ENCODE data around the gene FAU.

FAU gene

GRCh38 chr11:65134952-65135632 is 13.2 kb upstream of the FAU start:
- Histone ChIP-seq H3K4me1 (ENCODE audit: control insufficient read depth, insufficient read depth, low read length) (peaks cover 16% of the 10 kb centered on the region), H3K9ac (ENCODE audit: low read length) (peak overlapping the region; percentile 100), H3K4me3 (ENCODE audit: low read length) (peak overlapping the region; percentile 97), H3K9me3 (ENCODE audit: control insufficient read depth, low read length) (no peaks in the 10 kb centered on the region), H3K36me3 (ENCODE audit: control insufficient read depth, insufficient read depth, low read length, severe bottlenecking) (peaks cover 29% of the 10 kb centered on the region), H3K27me3 (replicated peaks; ENCODE audit: control insufficient read depth, insufficient read depth, low read length) (no peaks in the 10 kb centered on the region)
- DNase-seq (ENCODE audit: low read depth): peak; percentile 94

DNA sequence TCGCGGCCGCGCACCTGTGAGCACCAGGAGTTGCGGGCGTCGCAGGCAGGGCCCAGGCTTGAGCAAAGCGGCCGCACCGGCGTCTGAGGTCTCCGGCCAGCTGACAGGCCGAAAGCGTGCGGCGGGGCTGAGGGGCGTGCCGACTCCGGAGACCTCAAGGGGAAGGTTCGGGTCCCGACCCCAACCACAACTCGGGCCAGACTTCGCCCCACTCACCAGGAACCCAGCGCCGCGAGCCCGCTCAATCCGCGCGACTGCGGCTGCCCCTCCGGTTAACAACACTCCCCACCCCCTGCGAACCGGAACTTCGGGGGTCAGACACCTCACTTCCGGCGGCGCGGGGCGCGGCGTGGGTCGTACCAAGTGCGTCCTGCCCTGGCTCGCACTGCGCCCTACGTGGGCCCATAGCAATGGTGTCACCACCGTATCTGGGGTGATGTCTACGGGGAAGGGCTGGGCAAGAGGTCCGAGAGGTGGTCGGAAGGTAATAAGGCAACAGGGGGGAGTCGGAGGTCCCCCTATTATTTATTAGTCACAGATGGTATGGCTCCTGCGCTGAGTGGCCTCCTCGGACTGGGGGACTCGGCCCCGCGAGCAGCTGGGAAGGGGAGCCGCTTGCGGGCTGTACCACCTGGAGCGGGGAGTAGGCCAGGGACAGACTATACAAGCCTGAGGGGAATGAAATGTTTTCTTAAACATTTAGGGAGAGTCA is 12.5 kb upstream of the FAU start, which contains the start of gene SYVN1:
Gene SYVN1, minus strand, starts transcription at position 280 of the 712 bp plus-strand sequence. CDS start 918 bp downstream, outside the sequence.
- Histone ChIP-seq H3K4me3 (ENCODE audit: low read length) (peak within 1 kb of the TSS; percentile 97), H3K9me3 (ENCODE audit: control insufficient read depth, low read length) (no peaks in the 10 kb centered on the region), H3K36me3 (ENCODE audit: control insufficient read depth, insufficient read depth, low read length, severe bottlenecking) (peaks cover 36% of the 10 kb centered on the region), H3K9ac (ENCODE audit: low read length) (peak within 1 kb of the TSS; percentile 100), H3K27me3 (replicated peaks; ENCODE audit: control insufficient read depth, insufficient read depth, low read length) (no peaks in the 10 kb centered on the region), H3K4me1 (ENCODE audit: control insufficient read depth, insufficient read depth, low read length) (peaks cover 16% of the 10 kb centered on the region)
- peak; percentile 96 for DNase-seq (ENCODE audit: low read depth)

- peaks cover 16% of the 10 kb centered on the region for H3K4me1 ChIP-seq (ENCODE audit: control insufficient read depth, insufficient read depth, low read length)
- peak overlapping the region; percentile 97 for H3K4me3 ChIP-seq (ENCODE audit: low read length)
- no peaks in the 10 kb centered on the region for H3K9me3 ChIP-seq (ENCODE audit: control insufficient read depth, low read length)
- H3K27me3 ChIP-seq (replicated peaks; ENCODE audit: control insufficient read depth, insufficient read depth, low read length): no peaks in the 10 kb centered on the region
- peak; percentile 52 for DNase-seq (ENCODE audit: low read depth)
- H3K36me3 ChIP-seq (ENCODE audit: control insufficient read depth, insufficient read depth, low read length, severe bottlenecking): peaks cover 42% of the 10 kb centered on the region
- peak overlapping the region; percentile 100 for H3K9ac ChIP-seq (ENCODE audit: low read length)
Observed at GRCh38 chr11:65133724-65134123, 11.8 kb upstream of the FAU start.

DNA sequence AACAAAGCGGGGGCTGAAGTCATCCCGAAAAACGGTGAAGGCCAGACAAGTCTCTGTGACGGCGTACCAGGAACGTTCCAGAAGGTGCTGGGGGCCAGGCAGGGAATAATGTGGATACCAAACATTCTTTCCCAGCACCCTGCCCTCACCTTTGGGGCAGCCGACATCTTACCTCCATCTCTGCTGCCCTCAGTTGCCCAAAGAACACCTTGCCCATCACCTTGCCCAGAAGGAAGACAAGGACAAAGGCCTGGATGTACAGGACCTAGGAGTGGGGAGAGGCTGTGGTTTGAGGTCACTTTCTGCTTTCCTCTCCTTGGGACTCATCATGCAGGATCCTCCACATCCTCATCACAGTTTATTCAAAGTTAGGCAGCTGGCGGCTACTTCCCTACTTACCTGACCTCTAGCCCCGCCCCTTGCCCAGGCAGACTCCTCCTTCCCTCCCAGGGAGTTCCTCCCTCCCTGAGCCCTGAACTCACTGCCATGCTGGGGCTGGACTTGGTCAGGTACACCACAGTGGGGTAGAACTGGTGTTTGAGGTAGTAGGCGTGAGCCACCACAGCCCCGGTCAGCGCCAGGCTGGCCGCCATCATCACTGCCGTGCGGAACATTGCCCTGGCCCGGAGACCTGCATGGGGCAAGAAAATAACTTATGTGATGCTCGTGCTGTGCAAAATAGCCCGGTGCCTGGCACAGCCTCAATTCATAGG is 11.2 kb upstream of the FAU start:
- DNase-seq (ENCODE audit: low read depth): peak; percentile 7
- Histone ChIP-seq H3K27me3 (replicated peaks; ENCODE audit: control insufficient read depth, insufficient read depth, low read length) (no peaks in the 10 kb centered on the region), H3K9ac (ENCODE audit: low read length) (peak overlapping the region; percentile 100), H3K4me3 (ENCODE audit: low read length) (peak overlapping the region; percentile 97), H3K9me3 (ENCODE audit: control insufficient read depth, low read length) (no peaks in the 10 kb centered on the region), H3K4me1 (ENCODE audit: control insufficient read depth, insufficient read depth, low read length) (peaks cover 16% of the 10 kb centered on the region), H3K36me3 (ENCODE audit: control insufficient read depth, insufficient read depth, low read length, severe bottlenecking) (peaks cover 48% of the 10 kb centered on the region)

DNA sequence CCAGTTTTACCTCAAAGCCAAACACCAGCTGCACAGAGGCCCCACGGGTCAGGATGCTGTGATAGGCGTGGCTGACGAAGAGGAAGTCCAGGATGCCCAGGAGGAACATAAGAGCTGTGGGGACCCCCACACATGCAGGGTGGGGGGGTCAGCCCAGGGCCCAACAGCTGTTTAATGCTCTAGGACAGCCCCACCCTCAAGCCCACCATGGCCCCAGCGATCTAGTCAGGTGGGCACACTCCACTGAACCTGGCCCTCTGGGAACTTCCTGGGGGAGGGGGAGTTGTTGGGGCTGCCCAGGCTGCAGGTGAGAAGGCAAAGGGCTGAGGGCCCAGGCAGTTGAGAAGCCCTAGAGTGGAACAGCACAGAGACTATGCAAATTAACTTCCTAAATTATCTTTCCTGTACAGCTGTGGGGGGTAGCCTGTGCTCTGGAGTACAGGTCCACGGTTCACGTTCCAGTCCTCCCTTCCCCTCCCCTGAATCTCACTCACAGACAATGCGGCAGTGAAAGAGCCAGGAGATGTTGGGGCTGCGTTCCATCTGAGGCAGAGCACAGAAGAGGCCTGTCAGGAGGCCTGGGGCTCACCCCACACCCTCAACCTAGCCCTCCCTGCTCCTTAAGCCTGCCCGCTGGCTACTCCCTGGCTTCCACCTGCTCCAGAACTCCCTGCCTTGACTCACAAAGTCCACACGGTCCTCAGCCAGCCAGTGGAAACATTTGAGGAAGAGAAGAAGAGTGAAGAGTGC is 10.5 kb upstream of the FAU start:
- H3K4me3 ChIP-seq (ENCODE audit: low read length): peak overlapping the region; percentile 97

DNA sequence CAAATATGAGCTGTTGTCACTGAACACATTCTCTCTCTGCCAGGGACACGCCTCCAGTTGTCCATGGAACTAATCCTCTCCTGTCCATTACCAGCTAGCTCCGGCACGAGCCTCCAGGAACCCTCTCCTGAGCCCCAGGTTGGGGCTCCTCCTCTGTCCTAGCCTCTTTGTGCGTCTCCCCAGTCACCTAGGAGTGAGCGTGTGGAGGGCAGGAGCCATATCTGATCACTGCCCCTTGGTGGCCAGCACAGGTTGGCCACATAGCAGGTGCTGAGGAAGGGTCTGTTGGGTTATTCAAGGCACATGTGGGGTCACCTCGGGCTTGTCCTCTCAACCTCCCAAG is 9.9 kb upstream of the FAU start:
- H3K9me3 ChIP-seq (ENCODE audit: control insufficient read depth, low read length): no peaks in the 10 kb centered on the region
- H3K36me3 ChIP-seq (ENCODE audit: control insufficient read depth, insufficient read depth, low read length, severe bottlenecking): peaks cover 60% of the 10 kb centered on the region
- H3K4me3 ChIP-seq (ENCODE audit: low read length): no peak overlapping the region
- H3K4me1 ChIP-seq (ENCODE audit: control insufficient read depth, insufficient read depth, low read length): peaks cover 16% of the 10 kb centered on the region
- DNase-seq (ENCODE audit: low read depth): no peak
- peak overlapping the region; percentile 32 for H3K9ac ChIP-seq (ENCODE audit: low read length)
- H3K27me3 ChIP-seq (replicated peaks; ENCODE audit: control insufficient read depth, insufficient read depth, low read length): no peaks in the 10 kb centered on the region

More for the DNA sequence above, 10.5 kb upstream of the FAU start:
- Histone ChIP-seq H3K36me3 (ENCODE audit: control insufficient read depth, insufficient read depth, low read length, severe bottlenecking) (peaks cover 55% of the 10 kb centered on the region), H3K9ac (ENCODE audit: low read length) (peak overlapping the region; percentile 100), H3K4me1 (ENCODE audit: control insufficient read depth, insufficient read depth, low read length) (peaks cover 16% of the 10 kb centered on the region), H3K9me3 (ENCODE audit: control insufficient read depth, low read length) (no peaks in the 10 kb centered on the region), H3K27me3 (replicated peaks; ENCODE audit: control insufficient read depth, insufficient read depth, low read length) (no peaks in the 10 kb centered on the region)
- DNase-seq (ENCODE audit: low read depth): no peak

DNA sequence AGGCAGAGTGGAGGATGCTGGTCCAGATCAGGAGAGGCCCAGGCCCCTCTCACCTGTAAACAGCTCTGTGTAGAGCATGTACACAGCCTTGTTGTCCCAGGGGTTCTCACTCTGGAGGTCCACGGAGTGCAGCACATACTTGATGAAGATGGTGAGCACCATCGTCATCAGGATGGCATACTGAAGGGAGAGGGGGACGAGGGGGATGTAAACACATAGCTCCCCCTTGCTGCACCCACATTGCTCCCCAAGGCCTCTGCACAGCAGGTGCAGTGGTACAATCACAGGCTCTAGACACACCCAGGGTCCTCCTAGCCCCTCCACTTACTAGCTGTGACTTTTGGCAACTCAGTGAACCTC is 9.5 kb upstream of the FAU start:
- Histone ChIP-seq H3K9me3 (ENCODE audit: control insufficient read depth, low read length) (no peaks in the 10 kb centered on the region), H3K9ac (ENCODE audit: low read length) (no peak overlapping the region), H3K36me3 (ENCODE audit: control insufficient read depth, insufficient read depth, low read length, severe bottlenecking) (peaks cover 65% of the 10 kb centered on the region), H3K4me1 (ENCODE audit: control insufficient read depth, insufficient read depth, low read length) (peaks cover 16% of the 10 kb centered on the region), H3K4me3 (ENCODE audit: low read length) (no peak overlapping the region), H3K27me3 (replicated peaks; ENCODE audit: control insufficient read depth, insufficient read depth, low read length) (no peaks in the 10 kb centered on the region)
- DNase-seq (ENCODE audit: low read depth): no peak

DNA sequence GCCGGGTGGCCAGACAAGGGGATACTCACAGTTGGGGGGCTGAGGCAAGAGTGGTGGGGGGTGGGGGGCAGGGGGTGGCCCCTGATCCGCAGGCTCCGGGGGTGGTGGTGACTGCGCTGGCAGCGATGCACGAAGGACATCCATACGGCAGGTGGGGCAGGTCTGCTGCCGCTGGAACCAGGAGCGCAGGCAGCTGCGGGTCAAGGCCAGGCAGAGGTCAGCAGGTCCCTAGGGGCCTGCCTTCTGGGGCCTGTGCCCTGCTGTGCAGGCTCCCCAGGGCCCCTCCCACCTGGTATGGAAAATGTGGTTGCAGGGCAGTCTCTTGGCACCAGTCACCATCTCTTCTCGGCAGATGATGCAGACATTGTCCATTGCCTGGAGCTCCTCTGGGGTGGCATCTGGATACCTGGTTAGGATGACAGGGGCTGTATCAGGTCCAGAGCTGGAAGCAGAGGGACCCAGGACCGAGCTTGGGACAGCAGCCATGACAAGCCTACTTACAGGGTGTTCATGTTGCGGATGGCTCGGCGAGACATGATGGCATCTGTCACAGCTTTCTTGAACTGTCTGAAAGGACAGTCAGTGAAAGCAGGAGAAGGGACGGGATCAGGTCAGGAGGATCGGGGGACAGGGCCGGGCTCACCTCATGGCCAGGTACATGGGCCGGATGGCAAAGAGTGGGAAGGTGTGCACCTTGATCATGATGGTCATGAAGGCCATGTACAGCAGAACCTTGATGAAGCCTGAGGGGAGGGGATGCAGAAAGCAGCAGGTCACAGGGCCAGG is 8.9 kb upstream of the FAU start:
- peaks cover 70% of the 10 kb centered on the region for H3K36me3 ChIP-seq (ENCODE audit: control insufficient read depth, insufficient read depth, low read length, severe bottlenecking)
- H3K4me3 ChIP-seq (ENCODE audit: low read length): no peak overlapping the region
- H3K4me1 ChIP-seq (ENCODE audit: control insufficient read depth, insufficient read depth, low read length): peaks cover 16% of the 10 kb centered on the region
- DNase-seq (ENCODE audit: low read depth): no peak
- H3K9ac ChIP-seq (ENCODE audit: low read length): no peak overlapping the region
- H3K9me3 ChIP-seq (ENCODE audit: control insufficient read depth, low read length): no peaks in the 10 kb centered on the region
- no peaks in the 10 kb centered on the region for H3K27me3 ChIP-seq (replicated peaks; ENCODE audit: control insufficient read depth, insufficient read depth, low read length)

DNA sequence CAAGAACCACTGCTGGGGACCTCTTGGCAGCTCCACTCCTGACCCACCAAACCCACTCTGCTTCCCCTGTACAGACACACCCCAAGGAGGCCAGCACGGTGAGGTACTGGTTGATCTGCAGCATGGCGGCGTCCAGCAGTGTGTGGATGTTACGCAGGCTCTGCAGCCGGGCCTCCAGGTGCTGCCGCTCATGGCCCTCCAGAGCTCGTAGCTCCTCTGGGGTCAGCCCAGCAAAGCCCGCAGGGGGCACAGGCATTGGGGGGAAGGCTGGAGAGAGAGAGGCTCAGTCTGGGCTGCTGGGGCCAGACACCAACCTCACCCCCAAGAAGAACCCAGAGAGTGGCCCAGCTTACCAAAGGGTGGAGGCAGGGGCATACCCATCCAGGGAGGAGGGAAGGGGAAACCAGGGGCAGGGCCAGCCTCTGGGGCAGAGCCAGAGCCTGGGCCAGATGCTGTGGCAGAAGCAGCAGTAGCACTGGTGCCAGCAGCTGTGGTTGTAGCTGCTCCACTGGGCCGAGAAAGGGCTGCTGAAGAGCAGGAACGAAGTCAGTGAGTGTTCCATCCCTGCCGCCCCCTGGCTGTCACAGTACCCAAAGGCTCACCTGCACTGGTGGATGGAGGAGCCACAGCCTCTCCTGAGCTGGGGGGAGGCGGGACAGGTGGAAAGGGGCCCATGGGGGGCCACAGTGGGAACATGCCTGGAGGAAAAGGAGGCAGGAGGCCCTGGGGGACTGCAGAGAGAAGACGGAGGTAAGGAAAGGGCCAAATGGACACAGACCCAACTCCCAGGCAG is 7.9 kb upstream of the FAU start:
- Histone ChIP-seq H3K9ac (ENCODE audit: low read length) (no peak overlapping the region), H3K27me3 (replicated peaks; ENCODE audit: control insufficient read depth, insufficient read depth, low read length) (no peaks in the 10 kb centered on the region), H3K4me1 (ENCODE audit: control insufficient read depth, insufficient read depth, low read length) (peaks cover 11% of the 10 kb centered on the region), H3K4me3 (ENCODE audit: low read length) (no peak overlapping the region), H3K36me3 (ENCODE audit: control insufficient read depth, insufficient read depth, low read length, severe bottlenecking) (peaks cover 80% of the 10 kb centered on the region), H3K9me3 (ENCODE audit: control insufficient read depth, low read length) (no peaks in the 10 kb centered on the region)
- DNase-seq (ENCODE audit: low read depth): no peak
